CD4-positive, alpha-beta T cell treated with Interleukin-4 for 4 hours (primary cell): ENCODE data around the gene AGMO.
"Not testable (repeated sequence)": the region's sequence is repeated elsewhere in the genome, so short reads cannot be mapped to it uniquely, and the experiment has no call there.

ENCODE experiments used
- DNase-seq: peaks from one replicate; pipeline ENCODE4 v3.0.0-alpha.2; 2020

AGMO gene

GRCh38 chr7:15306296-15306695 is 255.5 kb downstream of the AGMO start:
- no peak for DNase-seq

- DNase-seq: no peak
These were observed 256.7 kb downstream of the AGMO start for GRCh38 chr7:15305002-15305600.

GRCh38 chr7:15303357-15303756 is 258.5 kb downstream of the AGMO start:
- no peak for DNase-seq

DNA sequence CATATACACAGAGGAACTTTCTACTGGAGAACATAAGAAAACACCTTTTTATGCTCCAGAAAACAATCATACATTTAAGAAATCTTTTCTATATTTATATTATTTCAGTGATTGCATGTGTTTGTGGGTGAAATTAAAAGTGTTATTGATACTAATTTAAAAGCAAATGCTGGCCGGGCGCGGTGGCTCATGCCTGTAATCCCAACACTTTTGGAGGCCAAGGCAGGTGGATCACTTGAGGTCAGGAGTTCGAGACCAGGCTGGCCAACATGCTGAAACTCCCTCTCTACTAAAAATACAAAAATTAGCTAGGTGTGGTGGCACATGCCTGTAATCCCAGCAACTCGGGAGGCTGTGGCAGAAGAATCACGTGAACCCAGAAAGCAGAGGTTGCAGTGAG is 260.8 kb downstream of the AGMO start:
- not testable (repeated sequence) for DNase-seq

- DNase-seq: no peak
These were observed 269.7 kb downstream of the AGMO start for GRCh38 chr7:15292138-15292537.

- no peak for DNase-seq
These were observed 270.1 kb downstream of the AGMO start for GRCh38 chr7:15291699-15292098.

- DNase-seq: no peak
These were observed 273.1 kb downstream of the AGMO start for GRCh38 chr7:15288741-15289140.

- no peak for DNase-seq
These were observed 277.4 kb downstream of the AGMO start for GRCh38 chr7:15284396-15284795.

DNA sequence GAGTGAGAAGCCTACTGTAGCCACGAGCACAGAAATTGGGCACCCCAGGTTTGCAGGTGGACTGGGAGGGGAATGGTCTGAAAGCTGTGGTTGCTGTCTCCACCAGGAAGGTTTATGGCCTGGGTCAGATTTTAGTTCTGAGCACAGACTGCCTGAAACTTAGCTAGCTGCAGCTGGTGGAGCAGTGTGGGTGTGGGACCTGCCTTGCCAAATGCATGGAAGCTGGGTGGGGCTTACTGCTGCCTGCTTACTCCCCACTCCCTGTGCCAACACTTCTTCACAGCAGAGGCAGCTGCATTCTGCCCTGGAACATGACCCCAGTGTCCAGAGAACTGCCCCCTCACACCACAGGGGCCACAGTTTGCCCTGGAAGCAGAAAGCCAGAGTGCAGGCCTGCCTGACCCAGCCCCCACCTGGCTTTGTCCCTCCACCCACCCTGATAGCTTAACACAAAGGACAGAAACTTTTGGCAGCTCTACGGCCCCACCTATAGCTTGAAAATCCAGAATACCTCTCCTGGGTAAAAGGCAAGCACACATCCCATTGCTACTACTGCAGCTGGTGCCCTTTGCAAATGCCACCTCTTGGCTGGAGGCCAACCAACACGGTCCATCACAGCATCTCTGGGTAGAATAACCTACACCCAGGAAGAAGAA is 281.6 kb downstream of the AGMO start:
- no peak for DNase-seq

DNA sequence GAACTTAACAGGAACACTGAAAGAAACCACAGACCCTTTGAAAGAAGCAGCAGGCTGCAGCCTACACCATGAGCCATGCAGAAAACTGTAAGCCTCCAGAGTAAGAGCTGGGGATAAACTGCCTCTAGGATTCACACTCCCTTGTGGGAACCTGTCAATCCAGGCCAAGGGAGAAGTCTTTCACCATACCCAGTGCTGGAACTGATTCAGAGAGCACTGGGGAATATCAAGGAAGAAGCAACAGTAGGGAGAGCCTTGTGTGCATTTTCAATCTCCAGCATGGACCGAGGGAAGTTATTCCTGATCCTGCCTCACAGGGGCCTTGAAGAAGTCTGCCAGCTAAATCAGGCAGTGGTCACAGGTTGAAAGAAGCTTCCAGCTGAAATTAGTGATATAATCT is 282.2 kb downstream of the AGMO start:
- no peak for DNase-seq

DNA sequence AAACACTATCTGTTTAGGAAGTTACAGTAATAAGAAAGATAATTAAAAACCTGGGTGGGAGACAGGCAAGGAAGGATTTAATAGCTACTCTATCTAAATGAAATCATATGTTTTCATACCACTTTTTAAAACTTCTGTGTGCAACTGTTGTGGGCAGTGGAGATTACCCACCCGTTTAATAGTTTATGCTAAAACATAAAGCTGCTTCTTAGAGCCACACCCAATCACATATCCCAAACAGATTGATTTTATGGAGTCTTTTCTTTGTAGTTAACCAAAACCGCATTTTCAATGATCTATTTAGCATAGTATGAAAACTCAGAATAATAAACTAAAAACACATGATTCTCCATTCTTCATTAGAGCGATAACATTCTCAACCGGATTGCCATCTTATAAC is 304.1 kb downstream of the AGMO start:
- DNase-seq: no peak

DNA sequence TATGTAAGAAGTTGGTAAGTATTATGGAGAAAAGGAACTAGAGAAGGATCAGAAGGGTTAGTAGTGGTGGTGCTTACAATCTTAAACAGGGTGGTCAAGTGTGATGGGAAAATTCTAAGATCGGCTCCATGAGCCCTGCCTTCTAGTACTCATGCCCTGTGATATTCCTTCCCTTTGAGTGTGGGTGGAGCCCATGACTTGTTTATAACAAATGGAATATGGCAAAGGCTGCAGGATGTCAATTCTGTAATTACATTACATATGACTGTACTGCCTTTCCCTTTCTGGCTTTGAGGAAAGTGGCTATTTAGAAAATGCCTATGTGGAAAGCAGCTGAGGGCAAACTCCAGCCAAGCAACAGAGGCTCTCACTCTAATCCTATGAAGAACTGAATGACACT is 309.6 kb downstream of the AGMO start:
- no peak for DNase-seq

DNA sequence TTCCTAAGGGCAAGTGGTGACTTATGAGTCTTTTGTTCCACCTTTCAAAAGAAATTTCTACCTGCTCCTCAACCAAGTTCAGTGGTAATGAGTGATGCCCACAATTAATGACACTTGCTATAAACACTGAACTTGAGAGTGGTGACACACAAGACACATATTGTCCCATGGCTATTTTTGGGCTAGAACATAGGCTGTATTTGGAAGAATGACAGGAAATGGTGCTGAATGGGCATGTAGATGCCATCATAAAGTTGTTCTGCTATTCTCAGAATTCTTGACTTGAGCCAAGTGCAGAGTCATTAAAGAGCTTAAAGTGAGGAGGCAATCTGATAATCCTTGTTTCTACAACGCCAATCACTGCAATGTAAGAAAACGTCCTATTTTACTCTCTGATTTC is 313.3 kb downstream of the AGMO start:
- no peak for DNase-seq

- no peak for DNase-seq
These were observed 316.0 kb downstream of the AGMO start for GRCh38 chr7:15245831-15246230.

GRCh38 chr7:15239801-15240200 is 322.0 kb downstream of the AGMO start:
- no peak for DNase-seq

GRCh38 chr7:15236952-15237351 is 324.9 kb downstream of the AGMO start:
- DNase-seq: no peak

- no peak for DNase-seq
These were observed 327.4 kb downstream of the AGMO start for GRCh38 chr7:15234431-15234830.

- no peak for DNase-seq
These were observed 333.0 kb downstream of the AGMO start for GRCh38 chr7:15228831-15229230.

GRCh38 chr7:15225981-15226380 is 335.8 kb downstream of the AGMO start:
- DNase-seq: no peak

- no peak for DNase-seq
These were observed 342.1 kb downstream of the AGMO start for GRCh38 chr7:15219758-15220157.

DNA sequence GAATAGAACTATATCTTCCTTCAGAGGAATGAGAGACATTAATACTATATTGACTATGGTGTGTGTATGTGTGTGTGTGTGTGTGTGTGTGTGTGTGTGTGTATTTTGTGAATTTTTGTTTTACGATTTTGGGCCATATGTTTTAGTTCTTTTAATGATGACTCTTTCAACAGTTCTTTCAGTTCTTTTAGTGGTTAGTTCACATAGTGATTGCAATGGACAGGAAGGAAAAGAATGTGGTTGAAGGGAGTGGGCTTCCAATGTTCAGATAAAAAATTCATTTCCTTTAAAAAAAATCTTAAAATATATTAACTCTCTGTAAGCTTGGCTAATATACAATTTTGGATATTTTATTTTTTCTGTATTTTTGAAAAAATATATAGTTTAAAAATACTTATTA is 343.6 kb downstream of the AGMO start:
- no peak for DNase-seq

DNA sequence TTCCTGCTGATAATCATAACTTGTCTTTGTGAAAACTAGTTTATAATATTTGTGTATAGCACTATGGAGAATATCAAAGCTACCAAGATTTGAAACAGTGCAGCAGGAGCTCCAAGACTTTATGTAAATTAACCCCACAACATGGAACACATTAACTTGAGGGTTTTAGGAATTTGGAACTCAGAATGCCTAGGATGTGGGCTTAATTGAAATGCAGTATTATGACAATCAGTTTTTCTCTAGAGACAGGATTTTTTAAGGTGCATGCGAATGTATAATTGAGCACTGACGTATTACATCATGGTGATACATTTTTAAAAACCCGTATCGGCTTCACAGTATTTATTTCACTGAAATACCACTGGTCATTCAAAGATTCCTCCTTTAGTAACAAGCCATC is 346.2 kb downstream of the AGMO start:
- DNase-seq: no peak

DNA sequence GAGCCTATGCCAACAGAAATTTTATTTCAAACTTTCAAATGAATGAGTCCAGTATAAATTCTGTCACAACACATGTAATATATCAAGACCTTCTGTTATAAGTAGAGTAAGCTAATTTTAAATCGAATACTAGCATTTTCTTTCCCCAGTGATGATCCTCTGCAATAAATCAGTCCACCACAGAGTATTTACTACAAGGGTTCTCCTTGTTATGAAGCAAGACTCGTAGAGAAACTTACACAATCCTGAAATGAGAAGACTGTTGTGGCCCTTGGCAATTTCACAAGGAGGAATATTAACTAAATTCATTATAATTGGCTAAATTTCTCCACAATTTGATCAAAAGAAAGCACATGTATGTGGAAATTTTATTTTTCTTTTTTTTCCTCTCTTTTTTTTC is 346.8 kb downstream of the AGMO start:
- DNase-seq: no peak

GRCh38 chr7:15213093-15213492 is 348.7 kb downstream of the AGMO start:
- DNase-seq: no peak

DNA sequence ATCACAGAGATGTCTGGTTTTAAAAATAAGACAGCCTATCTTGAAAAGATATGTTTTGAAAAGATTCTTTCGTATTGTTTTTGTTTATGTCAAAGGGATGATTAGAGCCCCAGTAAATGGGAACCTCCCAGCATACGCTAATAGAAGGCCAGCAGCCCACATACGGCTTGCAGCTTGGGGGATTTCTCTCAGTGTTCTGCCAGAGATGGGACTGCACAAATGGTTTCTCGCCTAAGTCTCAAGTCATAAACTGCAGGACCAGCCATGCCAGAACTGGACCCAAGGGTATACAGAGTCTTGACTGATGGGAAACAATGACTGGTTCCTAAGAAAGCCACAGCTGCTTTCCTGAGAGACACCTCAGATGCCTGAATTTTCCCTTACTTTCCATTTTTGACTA is 352.4 kb downstream of the AGMO start:
- DNase-seq: no peak
